Peyer's patch (tissue), 4 donors: ENCODE data around the gene TSPAN14. TPM values are rescaled to one million over a fixed set of nuclear protein-coding genes. Genes with fewer than 3 reads are reported as not detected.

Experiments
- DNase-seq, 3 donors: peaks; one replicate each; pipeline ENCODE4 v3.0.0-alpha.2; 2017 to 2019
- H3K27ac ChIP-seq, 4 donors: fragments of 200-600 bp; sonication (generic); one replicate each; pipeline ENCODE4 v1.5.1; 2016 to 2019
- H3K27me3 ChIP-seq, 2 donors: fragments of 200-600 bp; sonication (generic); one replicate each; pipeline ENCODE4 v1.5.1; 2019
- H3K36me3 ChIP-seq, 3 donors: fragments of 200-600 bp; sonication (generic); one replicate each; pipeline ENCODE4 v1.5.1; 2016 to 2019
- H3K4me1 ChIP-seq, 4 donors: fragments of 200-600 bp; sonication (generic); one replicate each; pipeline ENCODE4 v1.5.1; 2016 to 2019
- H3K4me3 ChIP-seq, 4 donors: fragments of 200-600 bp; sonication (generic); 1 replicate in 3 of 4; 2 replicates in 1 of 4; pipeline ENCODE4 v1.5.1; 2016 to 2019; ENCODE audit warnings: mild to moderate bottlenecking in 1 of 4
- H3K9me3 ChIP-seq, 4 donors: fragments of 200-600 bp; sonication (generic); one replicate each; pipeline ENCODE4 v1.5.1; 2016 to 2019; ENCODE audit warnings: mild to moderate bottlenecking in 1 of 4
- CTCF ChIP-seq, 6 experiments: fragments of 450-650 bp in 4 of 6; fragments of 200-600 bp in 2 of 6; sonication (generic) in 1 of 6; IDR thresholded peaks; one replicate each; pipeline ENCODE4 v1.5.1; 2017 to 2019; ENCODE audit warnings: antibody characterized with exemption in 6 of 6, mild to moderate bottlenecking in 3 of 6, moderate library complexity in 1 of 6
- POLR2A ChIP-seq, 2 donors: fragments of 450-650 bp; IDR thresholded peaks; one replicate each; pipeline ENCODE4 v1.5.1; 2017; ENCODE audit warnings: antibody characterized with exemption in 2 of 2, mild to moderate bottlenecking in 2 of 2, moderate library complexity in 2 of 2
- total RNA-seq, 4 donors: library from RNA; depleted of rRNA; stranded (reverse); fragments of >200 nt; gene quantifications; one replicate each; pipeline ENCODE4 v1.1.0, GENCODE V29; 2016

Gene TSPAN14
- total RNA-seq, 4 donors from 2014 or later: 51.2 to 72.0 (median 68.0) TPM

- DNase-seq: no peak
- no peak for TF ChIP-seq POLR2A (IDR thresholded peaks at IDR 0.05)
- no peak for TF ChIP-seq CTCF (IDR thresholded peaks at IDR 0.05)
- no peak overlapping the region for H3K27ac ChIP-seq
- H3K9me3 ChIP-seq: no peaks in the 10 kb centered on the region
- H3K36me3 ChIP-seq: no peaks in the 10 kb centered on the region
- no peaks in the 10 kb centered on the region for H3K4me1 ChIP-seq
- H3K4me3 ChIP-seq: no peak overlapping the region
- no peaks in the 10 kb centered on the region for H3K27me3 ChIP-seq
Observed at GRCh38 chr10:80555415-80555814, 101.3 kb downstream of the TSPAN14 start.

GRCh38 chr10:80561950-80562349, 107.8 kb downstream of the TSPAN14 start:
- Histone ChIP-seq H3K27me3 (no peaks in the 10 kb centered on the region), H3K36me3 (no peaks in the 10 kb centered on the region), H3K4me1 (no peaks in the 10 kb centered on the region), H3K4me3 (no peak overlapping the region), H3K27ac (no peak overlapping the region), H3K9me3 (no peaks in the 10 kb centered on the region)
- no peak for DNase-seq
- TF ChIP-seq POLR2A (IDR thresholded peaks at IDR 0.05): no peak
- TF ChIP-seq CTCF (IDR thresholded peaks at IDR 0.05): no peak

- H3K27ac ChIP-seq: no peak overlapping the region
- no peak overlapping the region for H3K4me3 ChIP-seq
- H3K9me3 ChIP-seq: no peaks in the 10 kb centered on the region
- no peaks in the 10 kb centered on the region for H3K27me3 ChIP-seq
- H3K36me3 ChIP-seq: no peaks in the 10 kb centered on the region
- no peaks in the 10 kb centered on the region for H3K4me1 ChIP-seq
- DNase-seq: no peak
- TF ChIP-seq CTCF (IDR thresholded peaks at IDR 0.05): no peak
- TF ChIP-seq POLR2A (IDR thresholded peaks at IDR 0.05): no peak
Observed at GRCh38 chr10:80567292-80567691, 113.2 kb downstream of the TSPAN14 start.

DNA sequence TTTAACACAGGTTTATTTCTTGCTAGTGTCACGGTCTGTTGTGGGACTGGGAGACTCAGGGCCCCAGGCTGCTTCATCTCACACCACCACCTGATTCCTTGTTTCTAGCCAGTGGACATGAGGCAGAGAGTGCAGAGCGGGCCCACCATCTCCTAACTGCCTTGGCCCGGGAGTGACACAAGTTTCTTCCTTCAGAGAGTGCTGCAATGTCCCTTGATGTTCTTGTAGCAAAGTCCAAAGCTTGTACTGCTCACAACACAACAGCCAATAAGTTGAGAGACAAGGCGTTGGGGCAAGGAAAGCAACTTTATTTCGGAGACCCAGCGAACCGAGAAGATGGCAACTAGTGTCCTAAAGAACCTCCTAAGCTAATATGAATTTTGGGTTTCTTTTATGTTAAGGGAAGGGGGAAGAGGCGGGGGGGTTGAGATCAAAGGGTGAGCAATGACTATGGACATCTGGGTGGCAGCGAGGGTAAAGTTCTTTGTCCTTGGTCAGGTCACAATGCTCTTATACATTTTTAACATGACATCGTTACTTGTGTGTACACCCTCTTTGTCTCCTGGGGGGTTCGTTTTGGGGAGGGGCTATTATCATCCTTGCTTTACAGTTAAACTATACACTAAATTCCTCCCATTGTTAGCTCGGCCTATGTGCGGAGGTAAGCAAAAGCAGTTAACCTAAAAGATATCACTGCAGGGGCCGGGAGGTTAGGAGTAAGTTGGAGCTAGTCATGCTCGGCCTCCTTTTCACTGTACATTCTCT, 115.2 kb downstream of the TSPAN14 start:
- no peak for DNase-seq
- no peaks in the 10 kb centered on the region for H3K4me1 ChIP-seq
- TF ChIP-seq POLR2A (IDR thresholded peaks at IDR 0.05) (no peak), CTCF (IDR thresholded peaks at IDR 0.05) (no peak)

DNA sequence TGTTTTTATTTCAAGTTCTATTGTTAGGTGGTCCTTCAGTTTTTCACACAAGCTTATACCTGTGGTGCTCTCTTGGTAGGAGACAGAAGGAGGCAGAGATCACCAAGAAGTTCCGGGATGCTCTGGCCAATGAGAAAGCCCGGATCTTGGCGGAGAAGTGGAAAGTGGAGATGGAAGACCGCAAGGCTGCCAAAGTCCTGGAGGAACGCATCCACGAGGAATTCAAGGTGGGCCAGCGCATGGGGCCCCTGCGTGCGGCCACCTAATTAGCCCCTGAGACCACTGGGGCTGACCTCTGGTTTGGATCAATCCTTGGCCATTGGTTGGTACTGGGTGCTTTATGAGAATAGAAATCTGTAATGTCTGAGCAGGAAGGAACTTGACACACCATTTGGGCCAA, 117.2 kb downstream of the TSPAN14 start:
- Histone ChIP-seq H3K27me3 (no peaks in the 10 kb centered on the region), H3K9me3 (no peaks in the 10 kb centered on the region), H3K27ac (no peak overlapping the region), H3K4me1 (no peaks in the 10 kb centered on the region), H3K4me3 (no peak overlapping the region), H3K36me3 (no peaks in the 10 kb centered on the region)
- no peak for DNase-seq
- TF ChIP-seq POLR2A (IDR thresholded peaks at IDR 0.05): no peak
- TF ChIP-seq CTCF (IDR thresholded peaks at IDR 0.05): no peak

More for the DNA sequence above, 115.2 kb downstream of the TSPAN14 start:
- no peak overlapping the region for H3K27ac ChIP-seq
- H3K36me3 ChIP-seq: no peaks in the 10 kb centered on the region
- no peak overlapping the region for H3K4me3 ChIP-seq
- no peaks in the 10 kb centered on the region for H3K27me3 ChIP-seq
- H3K9me3 ChIP-seq: no peaks in the 10 kb centered on the region
